HL-60 (cell line): Measurements from ENCODE around the gene RAB31.
"Not testable (repeated sequence)": the region's sequence is repeated elsewhere in the genome, so short reads cannot be mapped to it uniquely, and the experiment has no call there.

Source experiments
- DNase-seq, 2 experiments: peaks; one replicate each; pipeline ENCODE4 v3.0.0-alpha.2; 2010 to 2020; ENCODE audit warnings: low read depth in 1 of 2, low spot score in 1 of 2
- H3K27ac ChIP-seq: fragments of 250-450 bp; sonication (Bioruptor Pico); replicated peaks from 2 replicates; pipeline ENCODE4 v1.5.1; 2020; ENCODE audit warnings: mild to moderate bottlenecking, moderate library complexity
- H3K27me3 ChIP-seq: fragments of 250-450 bp; sonication (Bioruptor Pico); 2 replicates; pipeline ENCODE4 v1.5.1; 2021; ENCODE audit warnings: mild to moderate bottlenecking, moderate library complexity; ENCODE audit not compliant: insufficient read depth, poor library complexity, severe bottlenecking
- H3K4me3 ChIP-seq: replicated peaks from 2 replicates; pipeline ENCODE4 v1.5.1; 2011; ENCODE audit warnings: mild to moderate bottlenecking, control low read depth, low read length; ENCODE audit not compliant: insufficient read depth
- CTCF ChIP-seq: IDR thresholded peaks from one replicate; pipeline ENCODE4 v1.5.1; 2011; ENCODE audit warnings: low read length, control low read depth, inconsistent platforms; ENCODE audit not compliant: insufficient read depth
- GABPA ChIP-seq: IDR thresholded peaks from 2 replicates; pipeline ENCODE4 v1.6.1; 2012; ENCODE audit warnings: low read depth
- POLR2AphosphoS5 ChIP-seq: IDR thresholded peaks from 2 replicates; pipeline ENCODE4 v1.6.1; 2012; ENCODE audit warnings: low read depth
- REST ChIP-seq: IDR thresholded peaks from 2 replicates; pipeline ENCODE4 v1.6.1; 2012; ENCODE audit warnings: low read depth; ENCODE audit not compliant: insufficient replicate concordance
- SPI1 ChIP-seq: IDR thresholded peaks from 2 replicates; pipeline ENCODE4 v1.6.1; 2012; ENCODE audit warnings: low read depth, mild to moderate bottlenecking, borderline replicate concordance

Gene RAB31

GRCh38 chr18:9854801-9855676, 146.9 kb downstream of the RAB31 start:
- peak overlapping the region; percentile 32 for H3K27ac ChIP-seq
- no peak for TF ChIP-seq POLR2AphosphoS5
- TF ChIP-seq SPI1, result no peak
- no peak for TF ChIP-seq CTCF
- TF ChIP-seq GABPA, result no peak
- TF ChIP-seq REST, result no peak
- DNase-seq, result no peak

GRCh38 chr18:9855681-9856080, 147.6 kb downstream of the RAB31 start:
- H3K4me3 ChIP-seq, result no peak overlapping the region
- no peak for DNase-seq
- peak overlapping the region; percentile 32; the same call in 1 of the 2 replicates for H3K27ac ChIP-seq
- TF ChIP-seq GABPA (no peak), SPI1 (no peak), CTCF (no peak), REST (no peak), POLR2AphosphoS5 (no peak)
- H3K27me3 ChIP-seq, result no peaks in the 10 kb centered on the region

More at GRCh38 chr18:9854801-9855676, 146.9 kb downstream of the RAB31 start:
- Histone ChIP-seq H3K4me3 (no peak overlapping the region), H3K27me3 (no peaks in the 10 kb centered on the region)

- Histone ChIP-seq H3K27ac (peak overlapping the region; percentile 32; the same call in 1 of the 2 replicates), H3K27me3 (no peaks in the 10 kb centered on the region), H3K4me3 (no peak overlapping the region)
- TF ChIP-seq CTCF (no peak), GABPA (peak; percentile 59; the same call in 1 of the 2 replicates), POLR2AphosphoS5 (0 out of 2 replicates have a peak, but pooled peaks have one; percentile 31), REST (peak; percentile 48), SPI1 (peak; percentile 92)
- peak in 1 of 2 experiments; percentile 90 for DNase-seq
Observed at GRCh38 chr18:9856092-9856491, 148.0 kb downstream of the RAB31 start.

GRCh38 chr18:9857479-9857998, 149.4 kb downstream of the RAB31 start:
- not testable (repeated sequence) for H3K27me3 ChIP-seq, H3K4me3 ChIP-seq, H3K27ac ChIP-seq, DNase-seq
